ENCODE measurements around the gene TBC1D26. TPM values are rescaled to one million over a fixed set of nuclear protein-coding genes. Genes with fewer than 3 reads are reported as not detected.
"Not testable (repeated sequence)": the region's sequence is repeated elsewhere in the genome, so short reads cannot be mapped to it uniquely, and the experiment has no call there.

The TBC1D26 gene
- total RNA-seq, 1 donor from 2014 or later, result 2.4 TPM

GRCh38 chr17:15770679-15771078 is 38.6 kb downstream of the TBC1D26 start:
- not testable (repeated sequence) for H3K36me3 Mint-ChIP-seq (ENCODE audit: low read depth, unreplicated experiment); DNase-seq (ENCODE audit: low spot score); H3K27ac Mint-ChIP-seq (ENCODE audit: unreplicated experiment); H3K27me3 Mint-ChIP-seq (ENCODE audit: unreplicated experiment); H3K9me3 Mint-ChIP-seq (ENCODE audit: unreplicated experiment); H3K4me3 Mint-ChIP-seq (ENCODE audit: unreplicated experiment); H3K4me1 Mint-ChIP-seq (ENCODE audit: unreplicated experiment)

GRCh38 chr17:15776871-15777270 is 44.8 kb downstream of the TBC1D26 start:
- H3K9me3 Mint-ChIP-seq (ENCODE audit: unreplicated experiment), result peaks cover 9% of the 10 kb centered on the region
- H3K27ac Mint-ChIP-seq (ENCODE audit: unreplicated experiment), result no peak overlapping the region
- TF ChIP-seq CTCF (IDR thresholded peaks at IDR 0.05; ENCODE audit: unreplicated experiment), result no peak

GRCh38 chr17:15777297-15777696 is 45.2 kb downstream of the TBC1D26 start:
- H3K27me3 Mint-ChIP-seq (ENCODE audit: unreplicated experiment), result no peaks in the 10 kb centered on the region
- DNase-seq (ENCODE audit: low spot score), result no peak
- H3K27ac Mint-ChIP-seq (ENCODE audit: unreplicated experiment), result no peak overlapping the region
- H3K4me1 Mint-ChIP-seq (ENCODE audit: unreplicated experiment), result no peaks in the 10 kb centered on the region
- peaks cover 9% of the 10 kb centered on the region for H3K9me3 Mint-ChIP-seq (ENCODE audit: unreplicated experiment)
- peaks cover 14% of the 10 kb centered on the region for H3K36me3 Mint-ChIP-seq (ENCODE audit: low read depth, unreplicated experiment)
- no peak overlapping the region for H3K4me3 Mint-ChIP-seq (ENCODE audit: unreplicated experiment)
- TF ChIP-seq CTCF (IDR thresholded peaks at IDR 0.05; ENCODE audit: unreplicated experiment), result no peak

More at GRCh38 chr17:15776871-15777270, 44.8 kb downstream of the TBC1D26 start:
- H3K36me3 Mint-ChIP-seq (ENCODE audit: low read depth, unreplicated experiment), result peaks cover 14% of the 10 kb centered on the region
- no peak for DNase-seq (ENCODE audit: low spot score)
- no peaks in the 10 kb centered on the region for H3K27me3 Mint-ChIP-seq (ENCODE audit: unreplicated experiment)
- H3K4me1 Mint-ChIP-seq (ENCODE audit: unreplicated experiment), result no peaks in the 10 kb centered on the region
- no peak overlapping the region for H3K4me3 Mint-ChIP-seq (ENCODE audit: unreplicated experiment)

DNA sequence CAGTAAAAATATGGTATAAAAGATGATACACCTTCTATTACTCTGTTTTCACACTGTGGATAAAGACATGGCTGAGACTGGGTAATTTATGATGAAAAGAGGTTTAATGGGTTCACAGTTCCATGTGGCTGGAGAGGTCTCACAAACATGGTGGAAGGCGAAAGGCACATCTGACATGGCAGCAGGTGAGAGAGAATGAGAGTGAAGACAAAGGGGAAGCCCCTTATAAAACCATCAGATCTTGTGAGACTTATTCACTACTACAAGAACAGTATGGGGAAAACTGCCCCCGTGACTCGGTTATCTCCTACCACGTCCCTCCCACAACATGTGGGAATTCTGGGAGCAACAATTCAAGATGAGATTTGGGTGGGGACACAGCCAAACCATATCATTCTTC is 45.6 kb downstream of the TBC1D26 start:
- H3K4me3 Mint-ChIP-seq (ENCODE audit: unreplicated experiment), result no peak overlapping the region
- peaks cover 14% of the 10 kb centered on the region for H3K36me3 Mint-ChIP-seq (ENCODE audit: low read depth, unreplicated experiment)
- peaks cover 9% of the 10 kb centered on the region for H3K9me3 Mint-ChIP-seq (ENCODE audit: unreplicated experiment)
- no peaks in the 10 kb centered on the region for H3K4me1 Mint-ChIP-seq (ENCODE audit: unreplicated experiment)
- no peak for DNase-seq (ENCODE audit: low spot score)
- no peak overlapping the region for H3K27ac Mint-ChIP-seq (ENCODE audit: unreplicated experiment)
- no peak for TF ChIP-seq CTCF (IDR thresholded peaks at IDR 0.05; ENCODE audit: unreplicated experiment)
- no peaks in the 10 kb centered on the region for H3K27me3 Mint-ChIP-seq (ENCODE audit: unreplicated experiment)

DNA sequence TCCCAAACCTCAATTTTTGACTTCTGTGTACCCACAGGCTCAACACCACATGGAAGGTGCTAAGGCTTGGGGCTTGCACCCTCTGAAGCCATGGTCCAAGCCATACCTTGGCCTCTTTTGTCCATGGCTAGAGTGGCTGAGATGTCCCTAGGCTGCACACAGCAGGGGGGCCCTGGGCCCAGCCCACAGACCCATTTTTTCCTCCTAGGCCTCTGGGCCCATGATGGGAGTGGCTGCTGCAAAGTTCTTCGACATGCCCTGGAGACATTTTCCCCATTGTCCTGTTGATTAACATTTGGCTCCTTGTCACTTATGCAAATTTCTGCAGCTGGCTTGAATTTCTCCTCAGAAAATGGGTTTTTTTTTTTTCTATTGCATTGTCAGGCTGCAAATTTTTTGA is 47.0 kb downstream of the TBC1D26 start:
- H3K27ac Mint-ChIP-seq (ENCODE audit: unreplicated experiment), result no peak overlapping the region
- no peaks in the 10 kb centered on the region for H3K27me3 Mint-ChIP-seq (ENCODE audit: unreplicated experiment)
- peak overlapping the region; percentile 14 for H3K4me3 Mint-ChIP-seq (ENCODE audit: unreplicated experiment)
- no peak for TF ChIP-seq CTCF (IDR thresholded peaks at IDR 0.05; ENCODE audit: unreplicated experiment)
- peaks cover 14% of the 10 kb centered on the region for H3K36me3 Mint-ChIP-seq (ENCODE audit: low read depth, unreplicated experiment)
- H3K4me1 Mint-ChIP-seq (ENCODE audit: unreplicated experiment), result no peaks in the 10 kb centered on the region
- H3K9me3 Mint-ChIP-seq (ENCODE audit: unreplicated experiment), result peaks cover 9% of the 10 kb centered on the region
- no peak for DNase-seq (ENCODE audit: low spot score)

- Mint-ChIP-seq H3K36me3 (ENCODE audit: low read depth, unreplicated experiment) (peaks cover 14% of the 10 kb centered on the region), H3K4me1 (ENCODE audit: unreplicated experiment) (no peaks in the 10 kb centered on the region), H3K4me3 (ENCODE audit: unreplicated experiment) (no peak overlapping the region), H3K27me3 (ENCODE audit: unreplicated experiment) (no peaks in the 10 kb centered on the region), H3K9me3 (ENCODE audit: unreplicated experiment) (peaks cover 9% of the 10 kb centered on the region), H3K27ac (ENCODE audit: unreplicated experiment) (no peak overlapping the region)
- TF ChIP-seq CTCF (IDR thresholded peaks at IDR 0.05; ENCODE audit: unreplicated experiment), result no peak
- DNase-seq (ENCODE audit: low spot score), result no peak
Measured at GRCh38 chr17:15780188-15780587, 48.1 kb downstream of the TBC1D26 start.
